H9 (cell line): ENCODE measurements around the gene ABCA7. TPM values are rescaled to one million over a fixed set of nuclear protein-coding genes. Genes with fewer than 3 reads are reported as not detected.

Experiments
- DNase-seq: peaks from one replicate; pipeline ENCODE4 v3.0.0-alpha.2; 2017
- H2AFZ ChIP-seq: one replicate; pipeline ENCODE4 v1.6.1; 2013; ENCODE audit warnings: mild to moderate bottlenecking, low read length, control low read depth, moderate library complexity
- H2AK5ac ChIP-seq: 2 replicates; pipeline ENCODE4 v1.6.1; 2013; ENCODE audit warnings: low read length, control low read depth, mixed read lengths; ENCODE audit not compliant: insufficient read length
- H2BK120ac ChIP-seq: one replicate; pipeline ENCODE4 v1.6.1; 2013; ENCODE audit warnings: low read depth, mild to moderate bottlenecking, low read length, control low read depth, inconsistent platforms; ENCODE audit not compliant: poor library complexity, severe bottlenecking
- H2BK12ac ChIP-seq: 2 replicates; pipeline ENCODE4 v1.6.1; 2013; ENCODE audit warnings: low read length, control low read depth, mixed read lengths, low read depth; ENCODE audit not compliant: insufficient read length
- H2BK15ac ChIP-seq: 2 replicates; pipeline ENCODE4 v1.6.1; 2013; ENCODE audit warnings: low read depth, low read length, control low read depth
- H2BK20ac ChIP-seq: one replicate; pipeline ENCODE4 v1.6.1; 2013; ENCODE audit warnings: low read depth, mild to moderate bottlenecking, low read length, control low read depth, inconsistent platforms; ENCODE audit not compliant: poor library complexity, severe bottlenecking
- H2BK5ac ChIP-seq: 2 replicates; pipeline ENCODE4 v1.6.1; 2013; ENCODE audit warnings: low read length, control low read depth, mixed read lengths; ENCODE audit not compliant: insufficient read length
- H3K14ac ChIP-seq: 2 replicates; pipeline ENCODE4 v1.6.1; 2013; ENCODE audit warnings: low read length, control low read depth; ENCODE audit not compliant: insufficient read depth
- H3K18ac ChIP-seq: 2 replicates; pipeline ENCODE4 v1.6.1; 2013; ENCODE audit warnings: low read depth, mild to moderate bottlenecking, mixed read lengths, low read length, control low read depth; ENCODE audit not compliant: insufficient read length
- H3K23ac ChIP-seq: 2 replicates; pipeline ENCODE4 v1.6.1; 2013; ENCODE audit warnings: low read length, control low read depth, mixed read lengths, low read depth; ENCODE audit not compliant: insufficient read length
- H3K23me2 ChIP-seq: 2 replicates; pipeline ENCODE4 v1.6.1; 2013; ENCODE audit warnings: low read depth, mild to moderate bottlenecking, mixed read lengths, low read length, control low read depth; ENCODE audit not compliant: insufficient read length, poor library complexity, severe bottlenecking
- H3K27ac ChIP-seq: 2 replicates; pipeline ENCODE4 v1.5.1; 2013; ENCODE audit warnings: low read length, control low read depth, mixed read lengths, low read depth; ENCODE audit not compliant: insufficient read length
- H3K27me3 ChIP-seq: 2 replicates; pipeline ENCODE4 v1.6.1; 2013; ENCODE audit warnings: low read length, control low read depth, inconsistent platforms; ENCODE audit not compliant: insufficient read depth
- H3K4ac ChIP-seq: 2 replicates; pipeline ENCODE4 v1.6.1; 2013; ENCODE audit warnings: low read depth, mild to moderate bottlenecking, control low read depth, inconsistent platforms, low read length, moderate library complexity
- H3K4me1 ChIP-seq: 2 replicates; pipeline ENCODE4 v1.6.1; 2013; ENCODE audit warnings: low read length, control low read depth, inconsistent platforms; ENCODE audit not compliant: insufficient read depth
- H3K4me2 ChIP-seq: 2 replicates; pipeline ENCODE4 v1.6.1; 2013; ENCODE audit warnings: low read length, control low read depth, mixed read lengths; ENCODE audit not compliant: insufficient read length, insufficient read depth
- H3K56ac ChIP-seq: 2 replicates; pipeline ENCODE4 v1.6.1; 2013; ENCODE audit warnings: low read depth, mild to moderate bottlenecking, mixed read lengths, low read length, control low read depth; ENCODE audit not compliant: insufficient read length
- H3K79me1 ChIP-seq: 2 replicates; pipeline ENCODE4 v1.6.1; 2013; ENCODE audit warnings: low read depth, mild to moderate bottlenecking, moderate library complexity, low read length, control low read depth, inconsistent platforms; ENCODE audit not compliant: insufficient read depth, poor library complexity, severe bottlenecking
- H3K79me2 ChIP-seq: 2 replicates; pipeline ENCODE4 v1.6.1; 2013; ENCODE audit warnings: low read length, control low read depth, inconsistent platforms; ENCODE audit not compliant: insufficient read depth
- H3K9ac ChIP-seq: 2 replicates; pipeline ENCODE4 v1.6.1; 2013; ENCODE audit warnings: low read length, control low read depth, mixed read lengths; ENCODE audit not compliant: insufficient read length; ENCODE audit errors: extremely low read depth
- H3K9me3 ChIP-seq: one replicate; pipeline ENCODE4 v1.6.1; 2013; ENCODE audit warnings: low read depth, low read length, inconsistent platforms; ENCODE audit not compliant: control insufficient read depth
- H3T11ph ChIP-seq: one replicate; pipeline ENCODE4 v1.6.1; 2013; ENCODE audit warnings: mild to moderate bottlenecking, low read length, control low read depth, inconsistent platforms
- H4K20me1 ChIP-seq: one replicate; pipeline ENCODE4 v1.6.1; 2013; ENCODE audit not compliant: control insufficient read depth, insufficient read length, insufficient read depth
- H4K5ac ChIP-seq: 2 replicates; pipeline ENCODE4 v1.6.1; 2013; ENCODE audit warnings: low read depth, mild to moderate bottlenecking, mixed read lengths, low read length, control low read depth; ENCODE audit not compliant: insufficient read length
- H4K8ac ChIP-seq: replicated peaks from 2 replicates; pipeline ENCODE4 v1.6.1; 2013; ENCODE audit warnings: low read length, control low read depth, mixed read lengths, low read depth; ENCODE audit not compliant: insufficient read length
- H4K91ac ChIP-seq: 2 replicates; pipeline ENCODE4 v1.6.1; 2013; ENCODE audit warnings: low read depth, mild to moderate bottlenecking, moderate library complexity, mixed read lengths, low read length, control low read depth; ENCODE audit not compliant: insufficient read length
- H3K27ac Mint-ChIP-seq, 3 experiments: 2 replicates in 2 of 3; 3 replicates in 1 of 3; pipeline ENCODE4 v1.8.0; 2020 to 2021; ENCODE audit warnings: mixed read lengths in 3 of 3, mild to moderate bottlenecking in 1 of 3, moderate library complexity in 1 of 3
- H3K27me3 Mint-ChIP-seq: 2 replicates; pipeline ENCODE4 v1.8.0; 2021; ENCODE audit warnings: low read depth, mild to moderate bottlenecking, moderate library complexity, mixed read lengths
- H3K36me3 Mint-ChIP-seq, 3 experiments: 2 replicates in 2 of 3; 3 replicates in 1 of 3; pipeline ENCODE4 v1.8.0; 2020 to 2021; ENCODE audit warnings: low read depth in 3 of 3, mixed read lengths in 3 of 3; ENCODE audit not compliant: insufficient read depth in 1 of 3
- H3K4me1 Mint-ChIP-seq, 2 experiments: 2 replicates each; pipeline ENCODE4 v1.8.0; 2020; ENCODE audit warnings: mixed read lengths in 2 of 2
- H3K4me3 Mint-ChIP-seq, 2 experiments: 2 replicates in 1 of 2; 3 replicates in 1 of 2; pipeline ENCODE4 v1.8.0; 2020 to 2021; ENCODE audit warnings: mild to moderate bottlenecking in 2 of 2, mixed read lengths in 2 of 2, moderate library complexity in 1 of 2
- H3K9me3 Mint-ChIP-seq, 2 experiments: 2 replicates in 1 of 2; 3 replicates in 1 of 2; pipeline ENCODE4 v1.8.0; 2020; ENCODE audit warnings: mild to moderate bottlenecking in 2 of 2, mixed read lengths in 2 of 2, moderate library complexity in 1 of 2
- CTCF ChIP-seq: fragments of 200-600 bp; sonication (generic); conservative IDR thresholded peaks from 3 replicates; pipeline ENCODE4 v1.8.0; 2021; ENCODE audit warnings: antibody characterized with exemption, mild to moderate bottlenecking
- WGBS: extraction: QIAGEN DNeasy Blood & Tissue Kit; methylation state at CpG from one replicate; pipeline ENCODE4 v1.1.7; 2013; ENCODE audit warnings: missing lambda C conversion rate, low lambda C conversion rate, mixed read lengths; ENCODE audit not compliant: insufficient read length; ENCODE audit errors: extremely low coverage; 5-methylcytosine and 5-hydroxymethylcytosine counted together
- total RNA-seq: library from RNA; stranded (reverse); gene quantifications from 2 replicates; pipeline ENCODE4 v1.2.1, GENCODE V29; 2021

ABCA7 gene
- total RNA-seq, 1 experiment from 2014 or later = 34.6 TPM

DNA sequence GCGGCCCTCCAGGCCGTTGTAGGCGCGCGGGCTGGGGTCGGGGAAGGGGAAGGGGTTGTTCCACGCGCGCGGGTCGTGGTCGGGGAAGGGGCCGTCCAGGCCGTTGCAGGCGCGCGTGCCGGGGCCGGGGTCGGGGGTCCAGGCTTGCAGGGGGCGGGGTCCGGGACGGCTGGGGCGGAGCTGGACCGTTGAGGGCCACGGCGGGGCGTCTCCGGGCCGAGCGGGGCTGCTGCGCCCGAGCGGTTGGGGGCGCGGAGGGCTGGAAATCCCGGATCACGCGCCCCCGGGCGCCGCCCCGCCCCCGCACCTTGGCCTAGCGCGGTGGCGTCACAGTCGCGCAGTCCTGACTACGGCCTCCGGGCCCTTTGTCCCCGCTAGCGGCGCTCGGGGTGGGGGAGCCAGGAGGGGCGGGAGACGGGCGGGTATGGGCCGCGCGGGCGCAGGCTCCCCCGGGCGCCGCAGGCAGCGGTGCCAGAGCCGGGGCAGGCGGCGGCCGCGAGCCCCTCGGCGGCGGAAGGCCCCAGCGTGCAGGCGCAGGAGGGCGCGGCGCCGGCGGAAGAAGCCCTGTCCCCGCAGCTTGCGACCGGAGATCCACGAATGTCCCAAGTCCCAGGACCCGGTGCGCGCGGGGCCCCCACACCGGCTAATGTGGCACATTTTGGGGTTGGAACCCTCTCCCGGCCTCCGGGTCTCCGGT is 64.6 kb downstream of the ABCA7 start:
- Mint-ChIP-seq H3K4me1 (peaks cover 8 to 18% of the 10 kb centered on the region in 2 experiments), H3K9me3 (peaks cover 0 to 3% of the 10 kb centered on the region in 2 experiments; a peak in 1 of 5 replicates), H3K27me3 (no peaks in the 10 kb centered on the region; the same call in 1 of the 2 replicates), H3K4me3 (peak overlapping the region; percentile 76 to 78), H3K27ac (peak overlapping the region in 2 of 3 experiments; percentile 36 to 83; a peak in 2 of 7 replicates), H3K36me3 (peaks cover 0 to 18% (median 7%) of the 10 kb centered on the region in 3 experiments; a peak in 3 of 7 replicates)
- H3K14ac ChIP-seq = peak overlapping the region; percentile 69; the same call in 1 of the 2 replicates
- no peak overlapping the region for H3K4ac ChIP-seq
- peak overlapping the region; percentile 64 for H3K18ac ChIP-seq
- H3K79me2 ChIP-seq = no peaks in the 10 kb centered on the region; the same call in 1 of the 2 replicates
- H2BK20ac ChIP-seq = no peak overlapping the region
- no peaks in the 10 kb centered on the region for H3K9me3 ChIP-seq
- no peaks in the 10 kb centered on the region for H3K23me2 ChIP-seq
- H2BK15ac ChIP-seq = no peak overlapping the region
- H3K9ac ChIP-seq = peak overlapping the region; percentile 65
- no peak overlapping the region for H3T11ph ChIP-seq
- no peak overlapping the region for H2AK5ac ChIP-seq
- no peak overlapping the region for H4K91ac ChIP-seq
- H4K5ac ChIP-seq = no peak overlapping the region
- H2AFZ ChIP-seq = no peak overlapping the region
- no peaks in the 10 kb centered on the region for H3K79me1 ChIP-seq
- H3K23ac ChIP-seq = no peak overlapping the region
- H3K4me2 ChIP-seq = peak overlapping the region; percentile 51
- H3K4me1 ChIP-seq = 0 out of 2 replicates have a peak, but pooled peaks cover 2% of the 10 kb centered on the region
- H2BK12ac ChIP-seq = no peak overlapping the region
- peak; percentile 77 for DNase-seq
- H2BK120ac ChIP-seq = no peak overlapping the region
- no peak overlapping the region for H2BK5ac ChIP-seq
- no peak overlapping the region for H3K27ac ChIP-seq
- H3K56ac ChIP-seq = no peak overlapping the region
- no CpG with 5 or more reads among the region's 93 CpGs for WGBS
- no peaks in the 10 kb centered on the region for H4K20me1 ChIP-seq
- H3K27me3 ChIP-seq = no peaks in the 10 kb centered on the region
- no peak overlapping the region for H4K8ac ChIP-seq
- no peak for TF ChIP-seq CTCF
